A549 (cell line): ENCODE data around the gene ZNF491. TPM values are rescaled to one million over a fixed set of nuclear protein-coding genes. Genes with fewer than 3 reads are reported as not detected.

ENCODE experiments used
- ATAC-seq, 2 experiments: fragments of 200-7000 bp in 1 of 2; fragments of >200 bp in 1 of 2; cut with Nextera tagmentation in 1 of 2; cut with Tn5 transposase in 1 of 2; 3 replicates each; pipeline versions ENCODE4 v1.8.0 to v1.9.1; 2018 to 2020; ENCODE audit warnings: mild to moderate bottlenecking in 1 of 2, moderate library complexity in 1 of 2
- CTCF ChIA-PET: fragments of 300-600 bp; sonication (Branson Sonifier 250); formaldehyde crosslinking; extraction: SDS; loops from one replicate; lab custom pipeline; 2021; ENCODE audit warnings: antibody characterized with exemption, inconsistent platforms; lab: Yijun Ruan, JAX
- POLR2A ChIA-PET: fragments of 350-600 bp; formaldehyde crosslinking; extraction: SDS; loops from one replicate; lab custom pipeline; 2021; ENCODE audit warnings: antibody characterized with exemption, inconsistent platforms; lab: Yijun Ruan, JAX
- DNase-seq, 2 experiments: peaks; one replicate each; pipeline versions ENCODE4 v3.0.0 to v3.0.0-alpha.2; 2011 to 2016; ENCODE audit warnings: low read depth in 1 of 2, low spot score in 1 of 2
- FAIRE-seq: peaks from 2 replicates; lab custom pipeline; 2011; peaks lifted over from hg19 to GRCh38; lab: Jason Lieb, UNC
- H3K27ac ChIP-seq, 2 experiments: fragments of >200 bp; sonication (Bioruptor Twin); formaldehyde crosslinking; 3 replicates each; pipeline ENCODE4 v1.5.1; 2016 to 2017
- H3K4me1 ChIP-seq: fragments of >200 bp; sonication (Bioruptor Twin); formaldehyde crosslinking; 3 replicates; pipeline ENCODE4 v1.6.1; 2016
- H3K4me2 ChIP-seq: fragments of >200 bp; sonication (Bioruptor Twin); formaldehyde crosslinking; 3 replicates; pipeline ENCODE4 v1.6.1; 2016
- H3K4me3 ChIP-seq: fragments of >200 bp; sonication (Bioruptor Twin); formaldehyde crosslinking; 3 replicates; pipeline ENCODE4 v1.5.1; 2016
- H3K9me3 ChIP-seq: fragments of >200 bp; sonication (Bioruptor Twin); formaldehyde crosslinking; 3 replicates; pipeline ENCODE4 v1.6.1; 2016
- BHLHE40 ChIP-seq: IDR thresholded peaks from 2 replicates; pipeline ENCODE4 v1.6.1; 2012; ENCODE audit warnings: low read depth, low read length, inconsistent platforms
- CBX2 ChIP-seq: fragments of 200-600 bp; sonication (generic); IDR thresholded peaks from 2 replicates; pipeline ENCODE4 v1.6.1; 2016; ENCODE audit warnings: low read depth, mild to moderate bottlenecking, borderline replicate concordance
- CBX8 ChIP-seq: fragments of 200-600 bp; sonication (generic); IDR thresholded peaks from 2 replicates; pipeline ENCODE4 v1.6.1; 2016
- CEBPB ChIP-seq, 2 experiments: fragments of >200 bp in 1 of 2; sonication (Bioruptor Twin) in 1 of 2; formaldehyde crosslinking in 1 of 2; IDR thresholded peaks; 2 replicates each; pipeline ENCODE4 v1.6.1; 2012 to 2016
- CTCF ChIP-seq: fragments of >200 bp; sonication (Bioruptor Twin); formaldehyde crosslinking; IDR thresholded peaks from 3 replicates; pipeline ENCODE4 v1.5.1; 2016
- E2F6 ChIP-seq: IDR thresholded peaks from 2 replicates; pipeline ENCODE4 v1.6.1; 2012; ENCODE audit warnings: low read depth, borderline replicate concordance
- EHF ChIP-seq: fragments of 250-450 bp; sonication (Bioruptor Pico); IDR thresholded peaks from 2 replicates; pipeline ENCODE4 v1.5.0; 2020; ENCODE audit warnings: mild to moderate bottlenecking
- ELK1 ChIP-seq: fragments of 150-350 bp; IDR thresholded peaks from 2 replicates; pipeline ENCODE4 v1.6.1; 2014; ENCODE audit warnings: low read depth, mild to moderate bottlenecking, low read length
- EP300 ChIP-seq, 2 experiments: fragments of >200 bp; sonication (Bioruptor Twin); formaldehyde crosslinking; IDR thresholded peaks; 2 replicates in 1 of 2; 3 replicates in 1 of 2; pipeline ENCODE4 v1.6.1; 2016 to 2017
- ESRRA ChIP-seq: fragments of 150-350 bp; IDR thresholded peaks from 2 replicates; pipeline ENCODE4 v1.6.1; 2014; ENCODE audit warnings: mild to moderate bottlenecking, low read length, borderline replicate concordance
- FOSL2 ChIP-seq, 2 experiments: fragments of 450-650 bp in 1 of 2; fragments of >200 bp in 1 of 2; sonication (Bioruptor Twin) in 1 of 2; formaldehyde crosslinking; IDR thresholded peaks; 2 replicates each; pipeline versions ENCODE4 v1.5.0 to v1.6.1; 2016 to 2020; ENCODE audit warnings: mild to moderate bottlenecking in 1 of 2, moderate library complexity in 1 of 2
- HDAC2 ChIP-seq: fragments of 200-600 bp; sonication (generic); IDR thresholded peaks from 2 replicates; pipeline ENCODE4 v1.6.1; 2016
- HEYL ChIP-seq: fragments of 250-450 bp; sonication (Bioruptor Pico); IDR thresholded peaks from 2 replicates; pipeline ENCODE4 v1.8.0; 2021; ENCODE audit warnings: mild to moderate bottlenecking, moderate library complexity
- HOXA7 ChIP-seq: fragments of 250-450 bp; sonication (Bioruptor Pico); IDR thresholded peaks from 2 replicates; pipeline ENCODE4 v1.5.0; 2020; ENCODE audit warnings: mild to moderate bottlenecking, moderate library complexity
- JUN ChIP-seq, 2 experiments: fragments of >200 bp; sonication (Bioruptor Twin); formaldehyde crosslinking; IDR thresholded peaks; 2 replicates in 1 of 2; 3 replicates in 1 of 2; pipeline ENCODE4 v1.6.1; 2016 to 2017
- JUNB ChIP-seq: fragments of >200 bp; sonication (Bioruptor Twin); formaldehyde crosslinking; IDR thresholded peaks from 2 replicates; pipeline ENCODE4 v1.6.1; 2016
- MAFK ChIP-seq: fragments of 450-650 bp; IDR thresholded peaks from 2 replicates; pipeline ENCODE4 v1.6.1; 2014; ENCODE audit not compliant: partially characterized antibody
- MYC ChIP-seq: IDR thresholded peaks from 2 replicates; pipeline ENCODE4 v1.6.1; 2012; ENCODE audit warnings: mild to moderate bottlenecking, inconsistent platforms, low read length, improper control_type of control experiment, borderline replicate concordance
- NPAS2 ChIP-seq: fragments of 250-450 bp; sonication (Bioruptor Pico); IDR thresholded peaks from 2 replicates; pipeline ENCODE4 v1.8.0; 2022; ENCODE audit warnings: mild to moderate bottlenecking, moderate library complexity, borderline replicate concordance
- NR3C1 ChIP-seq: fragments of >200 bp; sonication (Bioruptor Twin); formaldehyde crosslinking; IDR thresholded peaks from 3 replicates; pipeline ENCODE4 v1.6.1; 2017
- RAD21 ChIP-seq, 2 experiments: fragments of >200 bp in 1 of 2; sonication (Bioruptor Twin) in 1 of 2; formaldehyde crosslinking in 1 of 2; IDR thresholded peaks in 1 of 2; conservative IDR thresholded peaks in 1 of 2; 2 replicates in 1 of 2; 3 replicates in 1 of 2; pipeline ENCODE4 v1.6.1; 2012 to 2018; ENCODE audit warnings: inconsistent platforms in 1 of 2
- RARB ChIP-seq: fragments of 250-450 bp; sonication (Bioruptor Pico); IDR thresholded peaks from 2 replicates; pipeline ENCODE4 v1.8.0; 2021; ENCODE audit warnings: mild to moderate bottlenecking, moderate library complexity
- RCOR1 ChIP-seq: fragments of 150-350 bp; IDR thresholded peaks from 2 replicates; pipeline ENCODE4 v1.6.1; 2014; ENCODE audit warnings: antibody characterized with exemption, low read length, low read depth
- RFX5 ChIP-seq: fragments of 450-650 bp; IDR thresholded peaks from 2 replicates; pipeline ENCODE4 v1.7.1; 2014; ENCODE audit warnings: antibody characterized with exemption, mild to moderate bottlenecking, moderate library complexity
- SMC3 ChIP-seq: fragments of >200 bp; sonication (Bioruptor Twin); formaldehyde crosslinking; IDR thresholded peaks from 3 replicates; pipeline ENCODE4 v1.6.1; 2018; ENCODE audit warnings: inconsistent platforms
- SREBF2 ChIP-seq: fragments of 450-650 bp; IDR thresholded peaks from 2 replicates; pipeline ENCODE4 v1.6.1; 2014; ENCODE audit warnings: mild to moderate bottlenecking, moderate library complexity
- TP53 ChIP-seq: fragments of 250-450 bp; sonication (Bioruptor Pico); IDR thresholded peaks from 2 replicates; pipeline ENCODE4 v1.5.0; 2021; ENCODE audit warnings: mild to moderate bottlenecking, moderate library complexity
- ZC3H11A ChIP-seq: fragments of 450-650 bp; IDR thresholded peaks from 2 replicates; pipeline ENCODE4 v1.6.1; 2014; ENCODE audit warnings: antibody characterized with exemption, mild to moderate bottlenecking
- ZFP36 ChIP-seq: fragments of 450-650 bp; IDR thresholded peaks from 2 replicates; pipeline ENCODE4 v1.6.1; 2014; ENCODE audit warnings: borderline replicate concordance; ENCODE audit not compliant: partially characterized antibody
- ZSCAN20 ChIP-seq: fragments of 250-450 bp; sonication (Bioruptor Pico); IDR thresholded peaks from 2 replicates; pipeline ENCODE4 v1.8.0; 2022; ENCODE audit warnings: mild to moderate bottlenecking, moderate library complexity
- WGBS: methylation state at CpG from one replicate; pipeline ENCODE4 v1.1.6; 2017; ENCODE audit errors: missing lambda C conversion rate; 5-methylcytosine and 5-hydroxymethylcytosine counted together
- polyA plus RNA-seq, 4 experiments: library from polyadenylated mRNA; depleted of rRNA in 3 of 4; stranded (reverse); fragments of >200 nt; fragmentation: RNase III in 1 of 4; extraction: RNeasy Plus Mini Kit Qiagen cat#74134 plus additional on column Dnase treatment in 1 of 4; gene quantifications; 2 replicates in 3 of 4; 3 replicates in 1 of 4; pipeline ENCODE4 v1.2.3, GENCODE V29; 2011 to 2017

Gene ZNF491
- polyA plus RNA-seq, 2 of the 4 experiments (the other 2 are of a cell fraction), result not detected

- FAIRE-seq (no peak), DNase-seq (no peak), ATAC-seq (no peak)
- ChIA-PET POLR2A (no interaction called here), CTCF (no interaction called here)
- TF ChIP-seq ZC3H11A (no peak), NR3C1 (no peak), EP300 (IDR thresholded peaks at IDR 0.05) (no peak), HDAC2 (no peak), RCOR1 (no peak), MAFK (no peak), JUN (IDR thresholded peaks at IDR 0.05) (no peak), RARB (CRISPR knock-in tag) (no peak), NPAS2 (CRISPR knock-in tag) (no peak)
- H3K4me2 ChIP-seq, result no peak overlapping the region
- no peak overlapping the region for H3K4me3 ChIP-seq
- no peaks in the 10 kb centered on the region for H3K4me1 ChIP-seq
- H3K9me3 ChIP-seq, result peaks cover 7% of the 10 kb centered on the region; the same call in 1 of the 3 replicates
- no peak overlapping the region for H3K27ac ChIP-seq
- 9% methylated on average over 4 of the region's 4 CpGs for WGBS
Measured at GRCh38 chr19:11754663-11755062, 43.7 kb upstream of the ZNF491 start.

GRCh38 chr19:11756965-11757364 is 41.4 kb upstream of the ZNF491 start:
- no peak for FAIRE-seq

GRCh38 chr19:11759805-11760204 is 38.5 kb upstream of the ZNF491 start:
- POLR2A ChIA-PET, result no interaction called here
- WGBS, result 13% methylated on average over 7 of the region's 7 CpGs

More at GRCh38 chr19:11756965-11757364, 41.4 kb upstream of the ZNF491 start:
- no peak for DNase-seq
- 14% methylated on average over 1 of the region's 1 CpG for WGBS
- Histone ChIP-seq H3K9me3 (peaks cover 7% of the 10 kb centered on the region; the same call in 1 of the 3 replicates), H3K4me1 (no peaks in the 10 kb centered on the region), H3K4me3 (no peak overlapping the region), H3K4me2 (no peak overlapping the region), H3K27ac (no peak overlapping the region)
- ATAC-seq, result no peak
- TF ChIP-seq FOSL2 (IDR thresholded peaks at IDR 0.05), result no peak
- no peak for TF ChIP-seq FOSL2 (CRISPR knock-in tag; IDR thresholded peaks at IDR 0.05)
- no peak for TF ChIP-seq ZSCAN20 (CRISPR knock-in tag)
- no peak for TF ChIP-seq MYC
- TF ChIP-seq EHF (CRISPR knock-in tag), result no peak
- TF ChIP-seq HEYL (CRISPR knock-in tag), result no peak
- TF ChIP-seq CBX8, result no peak
- TF ChIP-seq E2F6, result no peak
- TF ChIP-seq ZC3H11A, result no peak
- TF ChIP-seq ZFP36, result no peak
- no peak for TF ChIP-seq SREBF2
- TF ChIP-seq EP300 (IDR thresholded peaks at IDR 0.05), result no peak
- no peak for TF ChIP-seq ELK1
- no peak for TF ChIP-seq CEBPB (IDR thresholded peaks at IDR 0.05)
- POLR2A ChIA-PET, result no interaction called here
- CTCF ChIA-PET, result no interaction called here

More at GRCh38 chr19:11759805-11760204, 38.5 kb upstream of the ZNF491 start:
- Histone ChIP-seq H3K9me3 (peaks cover 7% of the 10 kb centered on the region; the same call in 1 of the 3 replicates), H3K4me2 (no peak overlapping the region), H3K4me3 (no peak overlapping the region), H3K27ac (no peak overlapping the region), H3K4me1 (no peaks in the 10 kb centered on the region)
- no peak for FAIRE-seq
- DNase-seq, result no peak
- no peak for ATAC-seq
- no peak for TF ChIP-seq MAFK
- TF ChIP-seq ESRRA, result no peak
- no peak for TF ChIP-seq RFX5
- TF ChIP-seq CBX2, result no peak
- TF ChIP-seq EHF (CRISPR knock-in tag), result no peak
- no peak for TF ChIP-seq ZSCAN20 (CRISPR knock-in tag)
- TF ChIP-seq CTCF, result no peak
- TF ChIP-seq TP53 (CRISPR knock-in tag), result no peak
- TF ChIP-seq SMC3, result no peak
- TF ChIP-seq EP300 (IDR thresholded peaks at IDR 0.05), result no peak
- TF ChIP-seq HOXA7, result no peak
- no peak for TF ChIP-seq BHLHE40
- TF ChIP-seq RAD21 (conservative IDR thresholded peaks at IDR 0.05 in 1 of 2, IDR thresholded peaks at IDR 0.05 in 1 of 2), result no peak
- no peak for TF ChIP-seq JUNB
- CTCF ChIA-PET, result no interaction called here
